BE2C (cell line): ENCODE measurements around the gene LRRC8E.
A peak's percentile ranks its signal among the peaks of the same experiment; 100 is the strongest.

Experiments
- DNase-seq: peaks from one replicate; pipeline ENCODE4 v3.0.0-alpha.2; 2020
- H3K27me3 ChIP-seq: fragments of 250-450 bp; sonication (Bioruptor Pico); 2 replicates; pipeline ENCODE4 v1.5.1; 2020; ENCODE audit warnings: mild to moderate bottlenecking
- H3K36me3 ChIP-seq: fragments of 250-450 bp; sonication (Bioruptor Pico); 2 replicates; pipeline ENCODE4 v1.5.1; 2020; ENCODE audit warnings: mild to moderate bottlenecking
- H3K4me1 ChIP-seq: fragments of 250-450 bp; sonication (Bioruptor Pico); 2 replicates; pipeline ENCODE4 v1.5.1; 2020
- H3K4me3 ChIP-seq: 2 replicates; pipeline ENCODE4 v1.5.1; 2011; ENCODE audit warnings: low read depth, low read length
- H3K9me3 ChIP-seq: fragments of 250-450 bp; sonication (Bioruptor Pico); 2 replicates; pipeline ENCODE4 v1.5.1; 2020
- CTCF ChIP-seq: IDR thresholded peaks from 2 replicates; pipeline ENCODE4 v1.5.1; 2012; ENCODE audit warnings: mild to moderate bottlenecking, low read depth, low read length

The LRRC8E gene

GRCh38 chr19:7931221-7932061, 43.1 kb downstream of the LRRC8E start:
- no peak for TF ChIP-seq CTCF
- Histone ChIP-seq H3K9me3 (no peaks in the 10 kb centered on the region), H3K4me3 (no peak overlapping the region), H3K27me3 (no peaks in the 10 kb centered on the region), H3K36me3 (peaks cover 58% of the 10 kb centered on the region), H3K4me1 (peaks cover 27% of the 10 kb centered on the region)
- DNase-seq = no peak

GRCh38 chr19:7932276-7932929, 44.1 kb downstream of the LRRC8E start:
- no peak for DNase-seq
- peaks cover 17% of the 10 kb centered on the region for H3K4me1 ChIP-seq
- no peak overlapping the region for H3K4me3 ChIP-seq
- H3K27me3 ChIP-seq = no peaks in the 10 kb centered on the region
- peaks cover 67% of the 10 kb centered on the region for H3K36me3 ChIP-seq
- no peaks in the 10 kb centered on the region for H3K9me3 ChIP-seq
- TF ChIP-seq CTCF = no peak

DNA sequence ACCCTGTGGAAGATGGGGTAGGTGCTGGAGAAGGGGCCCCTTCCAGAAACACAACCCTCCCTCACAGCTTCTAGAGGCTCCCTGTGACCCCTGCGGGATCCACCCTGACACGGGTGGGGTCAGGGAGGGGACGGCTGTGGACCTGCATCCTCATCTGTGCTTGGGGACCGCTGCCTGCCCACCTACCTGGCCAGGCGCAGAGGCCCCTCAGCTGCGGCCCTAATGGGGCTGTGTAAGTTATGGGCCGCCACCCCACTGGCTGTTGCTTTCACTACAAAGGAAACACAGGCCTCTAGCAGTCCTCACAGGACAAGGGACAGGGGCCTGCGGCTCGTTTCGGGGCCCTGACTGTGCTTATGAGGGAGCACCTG, 44.6 kb downstream of the LRRC8E start:
- TF ChIP-seq CTCF = no peak
- Histone ChIP-seq H3K36me3 (peaks cover 72% of the 10 kb centered on the region), H3K9me3 (no peaks in the 10 kb centered on the region), H3K4me3 (no peak overlapping the region), H3K27me3 (no peaks in the 10 kb centered on the region), H3K4me1 (peaks cover 12% of the 10 kb centered on the region)
- DNase-seq = no peak

GRCh38 chr19:7933411-7933810, 45.1 kb downstream of the LRRC8E start:
- Histone ChIP-seq H3K27me3 (no peaks in the 10 kb centered on the region), H3K4me1 (peaks cover 7% of the 10 kb centered on the region), H3K36me3 (peaks cover 77% of the 10 kb centered on the region), H3K4me3 (no peak overlapping the region), H3K9me3 (no peaks in the 10 kb centered on the region)
- no peak for DNase-seq
- TF ChIP-seq CTCF = peak; percentile 53

- Histone ChIP-seq H3K27me3 (no peaks in the 10 kb centered on the region), H3K4me1 (peaks cover 4% of the 10 kb centered on the region), H3K4me3 (no peak overlapping the region), H3K36me3 (peaks cover 84% of the 10 kb centered on the region), H3K9me3 (no peaks in the 10 kb centered on the region)
- no peak for DNase-seq
- TF ChIP-seq CTCF = no peak
Observed at GRCh38 chr19:7933828-7934725, 45.8 kb downstream of the LRRC8E start.
